ENCODE data around the gene CRADD. TPM values are rescaled to one million over a fixed set of nuclear protein-coding genes. Genes with fewer than 3 reads are reported as not detected.
A peak's percentile ranks its signal among the peaks of the same experiment; 100 is the strongest.

The CRADD gene
- total RNA-seq, 1 donor from 2014 or later: 9.3 TPM

GRCh38 chr12:93839064-93839463 lies 161.9 kb downstream of the CRADD start:
- DNase-seq (ENCODE audit: low read depth in 2 of 2): peak; percentile 17 to 19

GRCh38 chr12:93841671-93842070 lies 164.5 kb downstream of the CRADD start:
- DNase-seq (ENCODE audit: low read depth in 2 of 2): no peak

- no peak for DNase-seq (ENCODE audit: low read depth in 2 of 2)
Measured at GRCh38 chr12:93844164-93844784, 167.1 kb downstream of the CRADD start.

GRCh38 chr12:93846936-93847516 lies 169.9 kb downstream of the CRADD start:
- DNase-seq (ENCODE audit: low read depth in 2 of 2): no peak

- DNase-seq (ENCODE audit: low read depth in 2 of 2): no peak
Measured at GRCh38 chr12:93847517-93848474, 170.6 kb downstream of the CRADD start.

- peak in 1 of 2 donors; percentile 50 for DNase-seq (ENCODE audit: low read depth in 2 of 2)
Measured at GRCh38 chr12:93848523-93849101, 171.4 kb downstream of the CRADD start.

- no peak for DNase-seq (ENCODE audit: low read depth in 2 of 2)
Measured at GRCh38 chr12:93849946-93850345, 172.8 kb downstream of the CRADD start.

- no peak for DNase-seq (ENCODE audit: low read depth in 2 of 2)
Measured at GRCh38 chr12:93850481-93851256, 173.5 kb downstream of the CRADD start.

- peak in 1 of 2 donors; percentile 23 for DNase-seq (ENCODE audit: low read depth in 2 of 2)
Measured at GRCh38 chr12:93851257-93851671, 174.1 kb downstream of the CRADD start.

GRCh38 chr12:93852173-93852591 lies 175.0 kb downstream of the CRADD start:
- no peak for DNase-seq (ENCODE audit: low read depth in 2 of 2)

- DNase-seq (ENCODE audit: low read depth in 2 of 2): no peak
Measured at GRCh38 chr12:93853698-93854478, 176.7 kb downstream of the CRADD start.

GRCh38 chr12:93855261-93855660 lies 178.1 kb downstream of the CRADD start:
- DNase-seq (ENCODE audit: low read depth in 2 of 2): no peak

GRCh38 chr12:93856611-93857010 lies 179.4 kb downstream of the CRADD start:
- no peak for DNase-seq (ENCODE audit: low read depth in 2 of 2)

GRCh38 chr12:93857279-93857938 lies 180.2 kb downstream of the CRADD start:
- DNase-seq (ENCODE audit: low read depth in 2 of 2): peak in 1 of 2 donors; percentile 39

GRCh38 chr12:93857991-93858447 lies 180.8 kb downstream of the CRADD start:
- no peak for DNase-seq (ENCODE audit: low read depth in 2 of 2)

GRCh38 chr12:93860668-93861373 lies 183.6 kb downstream of the CRADD start:
- no peak for DNase-seq (ENCODE audit: low read depth in 2 of 2)

- no peak for DNase-seq (ENCODE audit: low read depth in 2 of 2)
Measured at GRCh38 chr12:93862424-93862823, 185.2 kb downstream of the CRADD start.

- no peak for DNase-seq (ENCODE audit: low read depth in 2 of 2)
Measured at GRCh38 chr12:93865751-93866150, 188.6 kb downstream of the CRADD start.

GRCh38 chr12:93868771-93869170 lies 191.6 kb downstream of the CRADD start:
- no peak for DNase-seq (ENCODE audit: low read depth in 2 of 2)
